Gastroesophageal sphincter (tissue), 4 donors: ENCODE results near the gene ANO2. TPM values are rescaled to one million over a fixed set of nuclear protein-coding genes. Genes with fewer than 3 reads are reported as not detected.

ENCODE experiments used
- ATAC-seq: fragments of 150-250 bp; one replicate; pipeline ENCODE4 v1.9.1; 2016; ENCODE audit warnings: mild to moderate bottlenecking, moderate library complexity
- H3K27ac ChIP-seq, 4 donors: fragments of 200-600 bp; sonication (generic) in 3 of 4; 1 replicate in 3 of 4; 2 replicates in 1 of 4; pipeline ENCODE4 v1.5.1; 2016 to 2019
- H3K27me3 ChIP-seq: fragments of 200-600 bp; sonication (generic); one replicate; pipeline ENCODE4 v1.5.1; 2019
- H3K36me3 ChIP-seq, 2 donors: fragments of 200-600 bp; sonication (generic); one replicate each; pipeline ENCODE4 v1.5.1; 2019; ENCODE audit warnings: control low read depth in 1 of 2
- H3K4me1 ChIP-seq, 3 donors: fragments of 200-600 bp; sonication (generic); 1 replicate in 2 of 3; 2 replicates in 1 of 3; pipeline ENCODE4 v1.5.1; 2016 to 2019; ENCODE audit warnings: control low read depth in 2 of 3
- H3K4me3 ChIP-seq, 2 donors: fragments of 200-600 bp; sonication (generic); one replicate each; pipeline ENCODE4 v1.5.1; 2019; ENCODE audit warnings: mild to moderate bottlenecking in 1 of 2, moderate library complexity in 1 of 2
- H3K9me3 ChIP-seq, 3 donors: fragments of 200-600 bp; sonication (generic); one replicate each; pipeline ENCODE4 v1.5.1; 2017 to 2019; ENCODE audit warnings: control low read depth in 2 of 3
- EP300 ChIP-seq: sonication (generic); formaldehyde crosslinking; IDR thresholded peaks from one replicate; pipeline ENCODE4 v1.6.1; 2017; ENCODE audit warnings: antibody characterized with exemption, mild to moderate bottlenecking
- POLR2A ChIP-seq, 2 donors: fragments of 450-650 bp; IDR thresholded peaks; one replicate each; pipeline ENCODE4 v1.6.1; 2017; ENCODE audit warnings: antibody characterized with exemption in 2 of 2, mild to moderate bottlenecking in 2 of 2, moderate library complexity in 1 of 2
- POLR2AphosphoS5 ChIP-seq: sonication (generic); formaldehyde crosslinking; IDR thresholded peaks from one replicate; pipeline ENCODE4 v1.6.1; 2017; ENCODE audit warnings: antibody characterized with exemption
- WGBS, 2 donors: methylation state at CpG; one replicate each; pipeline ENCODE4 v1.1.5; 2018; ENCODE audit warnings: low coverage in 1 of 2; 5-methylcytosine and 5-hydroxymethylcytosine counted together
- total RNA-seq, 4 donors: library from RNA; depleted of rRNA; stranded (reverse); fragments of >200 nt; gene quantifications; one replicate each; pipeline ENCODE4 v1.1.0, GENCODE V29; 2016
- TF ChIP-seq, protein P1 (sequence below), 4 experiments: fragments of 200-600 bp in 2 of 4; fragments of 450-650 bp in 2 of 4; sonication (generic) in 1 of 4; IDR thresholded peaks; one replicate each; pipeline ENCODE4 v1.5.1; 2017 to 2019; ENCODE audit warnings: antibody characterized with exemption in 4 of 4, mild to moderate bottlenecking in 2 of 4, moderate library complexity in 2 of 4

The ANO2 gene
- total RNA-seq, 4 donors from 2014 or later, result 3.1 to 10.9 (median 6.7) TPM

DNA sequence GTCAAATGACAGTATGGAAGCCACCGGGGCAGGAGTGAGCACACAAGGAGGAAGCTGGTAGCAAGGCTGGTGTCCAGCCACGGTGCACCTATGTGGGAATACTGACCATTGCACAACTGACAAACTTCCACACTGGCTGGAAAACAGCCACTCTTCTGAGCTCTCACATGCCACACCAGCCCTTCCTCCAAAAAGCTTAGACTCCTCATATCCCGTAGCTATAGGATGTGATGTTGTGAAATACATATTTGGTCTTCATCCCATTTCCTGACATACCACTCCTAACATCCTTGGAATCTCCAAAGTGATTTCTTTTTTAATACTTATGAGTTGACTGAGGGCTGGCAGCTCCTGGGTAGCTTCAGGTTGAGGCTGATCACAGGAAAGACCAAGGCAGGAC, 409.5 kb downstream of the ANO2 start:
- no peaks in the 10 kb centered on the region for H3K4me1 ChIP-seq
- no peaks in the 10 kb centered on the region for H3K36me3 ChIP-seq
- H3K27ac ChIP-seq, result no peak overlapping the region
- WGBS, 2 donors, result 61 to 100% methylated on average over 3 of the region's 3 CpGs
- no peak for ATAC-seq
- TF ChIP-seq, protein P1, sequence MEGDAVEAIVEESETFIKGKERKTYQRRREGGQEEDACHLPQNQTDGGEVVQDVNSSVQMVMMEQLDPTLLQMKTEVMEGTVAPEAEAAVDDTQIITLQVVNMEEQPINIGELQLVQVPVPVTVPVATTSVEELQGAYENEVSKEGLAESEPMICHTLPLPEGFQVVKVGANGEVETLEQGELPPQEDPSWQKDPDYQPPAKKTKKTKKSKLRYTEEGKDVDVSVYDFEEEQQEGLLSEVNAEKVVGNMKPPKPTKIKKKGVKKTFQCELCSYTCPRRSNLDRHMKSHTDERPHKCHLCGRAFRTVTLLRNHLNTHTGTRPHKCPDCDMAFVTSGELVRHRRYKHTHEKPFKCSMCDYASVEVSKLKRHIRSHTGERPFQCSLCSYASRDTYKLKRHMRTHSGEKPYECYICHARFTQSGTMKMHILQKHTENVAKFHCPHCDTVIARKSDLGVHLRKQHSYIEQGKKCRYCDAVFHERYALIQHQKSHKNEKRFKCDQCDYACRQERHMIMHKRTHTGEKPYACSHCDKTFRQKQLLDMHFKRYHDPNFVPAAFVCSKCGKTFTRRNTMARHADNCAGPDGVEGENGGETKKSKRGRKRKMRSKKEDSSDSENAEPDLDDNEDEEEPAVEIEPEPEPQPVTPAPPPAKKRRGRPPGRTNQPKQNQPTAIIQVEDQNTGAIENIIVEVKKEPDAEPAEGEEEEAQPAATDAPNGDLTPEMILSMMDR (IDR thresholded peaks at IDR 0.05), result no peak
- TF ChIP-seq POLR2A (IDR thresholded peaks at IDR 0.05) (no peak), POLR2AphosphoS5 (no peak), EP300 (no peak)
- H3K4me3 ChIP-seq, result no peak overlapping the region
- no peaks in the 10 kb centered on the region for H3K27me3 ChIP-seq
- no peaks in the 10 kb centered on the region for H3K9me3 ChIP-seq

DNA sequence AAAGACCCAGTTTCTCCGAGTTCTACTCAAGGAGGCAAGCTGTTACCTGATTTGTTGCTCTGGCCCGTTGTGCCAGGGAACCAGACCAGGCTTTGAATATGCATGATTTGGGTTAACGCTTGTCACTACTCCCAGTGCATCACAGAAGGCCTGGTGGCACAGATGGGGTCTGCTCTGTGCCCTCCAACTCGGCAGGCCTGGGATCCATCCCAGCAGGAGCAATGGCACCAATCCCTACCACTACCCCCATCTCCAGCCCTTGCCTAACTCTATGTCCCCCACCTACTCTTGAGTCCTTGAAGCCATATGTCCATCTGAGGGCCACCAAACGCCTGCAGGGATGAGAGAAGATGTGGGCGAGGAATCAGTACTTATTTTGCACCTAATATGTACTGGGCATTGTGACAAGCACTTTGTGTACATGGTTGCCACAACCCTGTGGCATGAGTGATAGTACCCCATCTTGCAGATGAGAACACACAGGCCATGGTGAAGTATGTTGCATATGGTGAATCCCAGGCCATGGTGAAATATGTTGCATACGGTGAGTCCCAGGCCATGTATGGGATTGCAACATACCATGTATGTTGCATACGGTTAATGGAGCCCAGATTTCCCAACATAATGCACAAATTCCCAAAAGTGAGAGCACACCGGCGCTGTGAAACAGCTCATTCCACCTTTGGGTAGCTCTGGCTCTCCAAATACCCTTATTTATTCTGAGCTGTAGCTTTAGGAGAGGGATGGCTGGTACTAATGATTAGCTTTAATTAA, 410.4 kb downstream of the ANO2 start:
- 92 to 93% methylated on average over 5 to 7 of the region's 10 CpGs for WGBS, 2 donors
- ATAC-seq, result no peak
- no peaks in the 10 kb centered on the region for H3K27me3 ChIP-seq
- no peak overlapping the region for H3K4me3 ChIP-seq
- H3K9me3 ChIP-seq, result no peaks in the 10 kb centered on the region
- no peak overlapping the region for H3K27ac ChIP-seq
- TF ChIP-seq EP300, result no peak
- TF ChIP-seq POLR2A (IDR thresholded peaks at IDR 0.05), result no peak
- no peaks in the 10 kb centered on the region for H3K36me3 ChIP-seq
- no peaks in the 10 kb centered on the region for H3K4me1 ChIP-seq

DNA sequence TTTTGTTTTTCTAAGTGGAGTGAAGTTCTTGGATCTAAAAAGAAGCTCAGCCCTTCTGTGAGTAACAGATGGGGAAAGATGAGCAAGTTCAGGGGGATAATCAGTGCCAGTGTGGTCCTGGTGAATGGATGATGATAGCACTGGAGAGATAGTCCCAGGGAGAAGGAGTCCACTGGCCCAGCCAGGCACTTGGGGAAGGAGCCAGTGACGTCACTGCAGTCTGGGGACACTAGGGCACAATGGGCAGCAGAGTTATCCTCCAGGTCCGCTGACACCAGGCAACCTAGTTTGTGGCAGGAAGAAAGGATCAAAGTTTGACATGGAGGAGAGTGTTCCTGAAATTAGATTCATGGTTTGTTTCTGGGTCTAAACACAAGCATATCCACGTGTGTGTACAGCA, 411.7 kb downstream of the ANO2 start:
- no peak for ATAC-seq
- 0 to 76% methylated on average over 1 to 3 of the region's 3 CpGs for WGBS, 2 donors
- Histone ChIP-seq H3K27ac (no peak overlapping the region), H3K27me3 (peaks cover 3% of the 10 kb centered on the region), H3K4me3 (no peak overlapping the region), H3K4me1 (no peaks in the 10 kb centered on the region), H3K36me3 (no peaks in the 10 kb centered on the region), H3K9me3 (no peaks in the 10 kb centered on the region)
- TF ChIP-seq EP300 (no peak), POLR2A (IDR thresholded peaks at IDR 0.05) (no peak), POLR2AphosphoS5 (no peak)
- TF ChIP-seq, protein P1 (IDR thresholded peaks at IDR 0.05), result no peak

DNA sequence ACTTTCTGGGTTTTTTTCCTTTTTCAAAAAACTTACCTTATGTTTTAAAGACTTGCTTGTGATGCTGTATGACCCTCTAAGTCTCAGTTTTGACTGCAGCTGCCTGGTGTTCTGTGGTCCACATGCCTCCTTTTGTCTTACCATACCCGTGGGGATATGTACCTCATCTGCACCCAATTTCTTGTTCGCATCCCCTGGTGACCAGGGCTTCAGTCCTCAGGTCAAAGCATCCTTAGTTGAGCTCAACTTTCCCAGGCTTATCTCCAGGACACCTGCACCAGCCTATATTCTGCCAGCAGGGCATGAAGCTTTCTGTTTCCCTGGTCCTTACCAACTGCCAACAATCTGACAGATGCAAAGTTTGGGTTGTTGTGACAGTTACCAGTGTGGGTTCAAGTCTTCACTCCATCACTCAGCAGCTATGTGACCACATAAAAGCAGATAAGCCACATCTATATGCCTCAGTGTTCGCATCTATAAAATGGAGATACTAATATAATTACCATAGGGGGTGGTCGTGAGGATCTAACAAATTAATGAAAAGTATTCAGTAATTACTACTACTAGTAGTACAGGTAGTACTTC, 419.2 kb downstream of the ANO2 start:
- no peak overlapping the region for H3K27ac ChIP-seq
- no peaks in the 10 kb centered on the region for H3K9me3 ChIP-seq
- H3K4me3 ChIP-seq, result no peak overlapping the region
- H3K27me3 ChIP-seq, result peaks cover 3% of the 10 kb centered on the region
- no peaks in the 10 kb centered on the region for H3K4me1 ChIP-seq
- no peaks in the 10 kb centered on the region for H3K36me3 ChIP-seq
- WGBS, 2 donors, result 70 to 85% methylated on average over 4 of the region's 4 CpGs
- no peak for ATAC-seq
- TF ChIP-seq, protein P1 (IDR thresholded peaks at IDR 0.05), result no peak
- TF ChIP-seq POLR2AphosphoS5 (no peak), POLR2A (IDR thresholded peaks at IDR 0.05) (no peak), EP300 (no peak)

DNA sequence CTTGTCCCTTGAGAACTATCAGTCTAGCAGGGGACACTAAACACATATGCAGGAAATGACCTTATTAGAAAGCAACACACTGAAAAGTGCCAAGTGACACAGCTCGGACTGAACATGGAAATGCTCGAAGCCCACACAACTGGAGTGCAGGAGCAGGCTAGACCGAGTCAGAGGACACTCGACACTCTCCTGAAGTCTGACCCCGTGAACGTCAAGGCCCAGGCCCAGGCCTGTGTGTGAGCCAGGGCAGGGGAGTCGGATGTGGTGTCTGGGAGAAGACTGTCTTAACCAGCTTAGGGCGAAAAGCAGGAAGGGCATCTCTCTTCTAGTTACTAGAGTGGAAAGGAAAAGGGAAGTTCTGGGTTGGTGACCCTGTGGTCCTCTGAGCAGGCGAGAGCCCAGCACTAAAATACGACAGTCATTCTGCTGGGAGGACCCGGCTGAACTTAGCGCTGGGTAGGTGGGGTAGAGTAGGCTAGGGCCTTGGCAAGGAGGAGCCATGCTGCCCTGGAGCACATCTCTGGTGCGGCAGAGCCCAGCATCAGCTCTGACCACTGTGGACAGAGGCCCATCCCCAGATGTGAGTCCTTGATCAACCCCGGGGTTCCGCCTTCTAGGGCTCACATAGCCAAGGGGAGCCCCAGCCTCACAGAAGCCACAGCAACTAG, 420.2 kb downstream of the ANO2 start:
- ATAC-seq, result no peak
- Histone ChIP-seq H3K27ac (no peak overlapping the region), H3K27me3 (peaks cover 3% of the 10 kb centered on the region), H3K4me3 (no peak overlapping the region), H3K36me3 (no peaks in the 10 kb centered on the region), H3K9me3 (no peaks in the 10 kb centered on the region), H3K4me1 (no peaks in the 10 kb centered on the region)
- TF ChIP-seq POLR2AphosphoS5 (no peak), POLR2A (IDR thresholded peaks at IDR 0.05) (no peak), EP300 (no peak)
- TF ChIP-seq, protein P1 (IDR thresholded peaks at IDR 0.05), result no peak
- WGBS, 2 donors, result 87 to 97% methylated on average over 5 to 10 of the region's 15 CpGs
